HL-60 (cell line): Measurements from ENCODE around the gene TMTC2.

ENCODE experiments used
- GABPA ChIP-seq: IDR thresholded peaks from 2 replicates; pipeline ENCODE4 v1.6.1; 2012; ENCODE audit warnings: low read depth
- POLR2AphosphoS5 ChIP-seq: IDR thresholded peaks from 2 replicates; pipeline ENCODE4 v1.6.1; 2012; ENCODE audit warnings: low read depth
- TF ChIP-seq, protein P1 (sequence below): IDR thresholded peaks from one replicate; pipeline ENCODE4 v1.5.1; 2011; ENCODE audit warnings: low read length, control low read depth, inconsistent platforms; ENCODE audit not compliant: insufficient read depth

DNA sequence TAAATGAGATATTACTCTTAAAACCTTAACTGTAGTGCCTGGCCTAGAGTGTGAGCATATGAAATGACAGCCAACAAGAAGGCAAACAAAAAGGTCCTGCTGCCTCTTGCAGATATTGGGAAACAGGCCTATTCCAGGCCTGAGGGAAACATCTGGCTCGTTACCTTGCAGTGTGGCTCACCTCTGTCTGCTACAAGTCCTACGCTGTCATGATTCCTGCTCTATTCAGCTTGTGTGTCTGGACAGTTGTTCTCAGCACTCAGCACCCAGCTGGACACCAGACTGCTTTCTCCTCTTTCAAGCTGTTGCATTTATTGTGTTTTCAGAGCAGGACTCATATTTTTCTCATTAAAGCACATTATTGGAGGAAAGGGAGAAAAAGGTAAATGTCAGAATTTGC lies 113.5 kb downstream of the TMTC2 start:
- TF ChIP-seq POLR2AphosphoS5 (no peak), GABPA (no peak)
- TF ChIP-seq, protein P1, sequence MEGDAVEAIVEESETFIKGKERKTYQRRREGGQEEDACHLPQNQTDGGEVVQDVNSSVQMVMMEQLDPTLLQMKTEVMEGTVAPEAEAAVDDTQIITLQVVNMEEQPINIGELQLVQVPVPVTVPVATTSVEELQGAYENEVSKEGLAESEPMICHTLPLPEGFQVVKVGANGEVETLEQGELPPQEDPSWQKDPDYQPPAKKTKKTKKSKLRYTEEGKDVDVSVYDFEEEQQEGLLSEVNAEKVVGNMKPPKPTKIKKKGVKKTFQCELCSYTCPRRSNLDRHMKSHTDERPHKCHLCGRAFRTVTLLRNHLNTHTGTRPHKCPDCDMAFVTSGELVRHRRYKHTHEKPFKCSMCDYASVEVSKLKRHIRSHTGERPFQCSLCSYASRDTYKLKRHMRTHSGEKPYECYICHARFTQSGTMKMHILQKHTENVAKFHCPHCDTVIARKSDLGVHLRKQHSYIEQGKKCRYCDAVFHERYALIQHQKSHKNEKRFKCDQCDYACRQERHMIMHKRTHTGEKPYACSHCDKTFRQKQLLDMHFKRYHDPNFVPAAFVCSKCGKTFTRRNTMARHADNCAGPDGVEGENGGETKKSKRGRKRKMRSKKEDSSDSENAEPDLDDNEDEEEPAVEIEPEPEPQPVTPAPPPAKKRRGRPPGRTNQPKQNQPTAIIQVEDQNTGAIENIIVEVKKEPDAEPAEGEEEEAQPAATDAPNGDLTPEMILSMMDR, result no peak
